Suprapubic skin (tissue), 4 donors: Measurements from ENCODE around the gene FAHD2B. TPM values are rescaled to one million over a fixed set of nuclear protein-coding genes. Genes with fewer than 3 reads are reported as not detected.
A peak's percentile ranks its signal among the peaks of the same experiment; 100 is the strongest.
"Not testable (repeated sequence)": the region's sequence is repeated elsewhere in the genome, so short reads cannot be mapped to it uniquely, and the experiment has no call there.

Experiments used
- DNase-seq, 2 donors: peaks; one replicate each; pipeline ENCODE4 v3.0.0-alpha.2; 2019; ENCODE audit warnings: low spot score in 2 of 2
- H3K27ac ChIP-seq: fragments of 200-600 bp; sonication (generic); one replicate; pipeline ENCODE4 v1.5.1; 2019
- H3K27me3 ChIP-seq: fragments of 200-600 bp; sonication (generic); one replicate; pipeline ENCODE4 v1.5.1; 2019
- H3K36me3 ChIP-seq: fragments of 200-600 bp; sonication (generic); one replicate; pipeline ENCODE4 v1.5.1; 2019
- H3K4me1 ChIP-seq: fragments of 200-600 bp; sonication (generic); one replicate; pipeline ENCODE4 v1.5.1; 2019
- H3K4me3 ChIP-seq: fragments of 200-600 bp; sonication (generic); one replicate; pipeline ENCODE4 v1.5.1; 2019; ENCODE audit warnings: mild to moderate bottlenecking
- H3K9me3 ChIP-seq: fragments of 200-600 bp; sonication (generic); one replicate; pipeline ENCODE4 v1.5.1; 2019
- WGBS: methylation state at CpG from one replicate; pipeline ENCODE4 v1.1.5; 2018; 5-methylcytosine and 5-hydroxymethylcytosine counted together
- total RNA-seq, 4 donors: library from RNA; depleted of rRNA; stranded (reverse); fragments of >200 nt; gene quantifications; one replicate each; pipeline ENCODE4 v1.1.0, GENCODE V29; 2016
- TF ChIP-seq, protein P1 (sequence below), 2 donors: fragments of 200-600 bp in 1 of 2; fragments of 450-650 bp in 1 of 2; sonication (generic) in 1 of 2; IDR thresholded peaks; one replicate each; pipeline ENCODE4 v1.5.1; 2016 to 2019; ENCODE audit warnings: antibody characterized with exemption in 2 of 2, mild to moderate bottlenecking in 1 of 2, moderate library complexity in 1 of 2

FAHD2B gene
- total RNA-seq: 10 to 100 TPM; 11.3 to 21.5 (median 16.7) TPM

DNA sequence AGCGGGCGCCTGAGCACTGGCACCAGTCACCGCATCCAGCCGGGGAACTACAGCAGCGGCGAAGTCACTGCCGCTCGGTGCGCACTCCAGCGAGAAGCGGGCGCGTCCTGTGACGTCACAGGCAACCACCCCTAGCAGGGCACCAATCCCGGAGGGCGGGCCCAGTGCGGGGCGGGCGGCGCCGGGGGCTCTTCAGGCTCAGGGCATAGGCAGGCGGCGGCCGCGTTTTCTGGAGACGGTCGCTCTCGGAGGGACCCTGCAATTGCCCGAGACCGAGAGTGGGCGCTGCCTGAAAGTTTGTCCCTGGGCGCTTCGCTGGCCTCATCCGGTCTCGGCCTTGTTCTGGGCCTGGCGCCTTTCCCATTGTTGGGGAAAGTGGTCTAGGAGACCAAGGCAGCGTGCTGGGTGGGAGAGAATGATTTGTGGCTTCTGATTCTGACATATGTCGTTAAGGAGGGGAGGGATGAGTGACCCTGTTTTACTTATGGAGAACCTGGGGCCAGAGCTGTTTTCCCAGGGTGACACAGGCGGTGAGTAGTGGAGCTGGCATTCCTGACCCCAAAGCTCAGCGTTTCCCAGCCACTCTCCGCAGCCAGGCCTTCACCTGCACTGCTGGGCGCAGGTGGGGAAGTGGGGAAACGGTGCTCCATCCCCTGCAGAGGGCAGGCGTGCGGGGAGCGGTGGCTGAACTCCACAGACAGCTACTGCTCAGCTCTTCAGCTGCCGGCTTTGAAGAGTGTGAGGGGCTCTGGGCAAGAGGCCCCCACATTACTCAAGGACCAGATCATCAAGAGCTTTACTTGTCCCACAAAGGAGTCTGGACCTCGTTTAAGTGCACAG, at the start of gene FAHD2B:
TSS of gene FAHD2B (minus strand) at position 111 of the 840 bp plus-strand sequence. CDS start 3,176 bp downstream, outside the sequence.
- H3K9me3 ChIP-seq, H3K36me3 ChIP-seq, H3K4me1 ChIP-seq, H3K27me3 ChIP-seq: not testable (repeated sequence)
- H3K4me3 ChIP-seq: peak within 1 kb of the TSS; percentile 50
- DNase-seq: peak; percentile 85 to 91
- WGBS: 12% methylated on average over 9 of the region's 48 CpGs
- peak within 1 kb of the TSS; percentile 24 for H3K27ac ChIP-seq

- H3K27me3 ChIP-seq, H3K4me1 ChIP-seq, H3K9me3 ChIP-seq, H3K27ac ChIP-seq, H3K4me3 ChIP-seq, DNase-seq: not testable (repeated sequence)
- H3K36me3 ChIP-seq: peaks cover 17% of the 10 kb centered on the region
- 64% methylated on average over 3 of the region's 3 CpGs for WGBS
Observed at GRCh38 chr2:97144016-97144415, 49.3 kb upstream of the FAHD2B start.

DNA sequence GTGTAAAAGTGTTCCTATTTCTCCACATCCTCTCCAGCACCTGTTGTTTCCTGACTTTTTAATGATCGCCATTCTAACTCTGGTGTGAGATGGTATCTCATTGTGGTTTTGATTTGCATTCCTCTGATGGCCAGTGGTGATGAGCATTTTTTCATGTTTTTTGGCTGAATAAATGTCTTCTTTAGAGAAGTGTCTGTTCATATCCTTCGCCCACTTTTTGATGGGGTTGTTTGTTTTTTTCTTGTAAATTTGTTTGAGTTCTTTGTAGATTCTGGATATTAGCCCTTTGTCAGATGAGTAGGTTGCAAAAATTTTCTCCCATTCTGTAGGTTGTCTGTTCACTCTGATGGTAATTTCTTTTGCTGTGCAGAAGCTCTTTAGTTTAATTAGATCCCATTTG, 34.4 kb upstream of the FAHD2B start:
- 93% methylated on average over 2 of the region's 2 CpGs for WGBS
- not testable (repeated sequence) for H3K4me3 ChIP-seq, H3K27me3 ChIP-seq, DNase-seq, H3K36me3 ChIP-seq, H3K4me1 ChIP-seq, H3K9me3 ChIP-seq, H3K27ac ChIP-seq

DNA sequence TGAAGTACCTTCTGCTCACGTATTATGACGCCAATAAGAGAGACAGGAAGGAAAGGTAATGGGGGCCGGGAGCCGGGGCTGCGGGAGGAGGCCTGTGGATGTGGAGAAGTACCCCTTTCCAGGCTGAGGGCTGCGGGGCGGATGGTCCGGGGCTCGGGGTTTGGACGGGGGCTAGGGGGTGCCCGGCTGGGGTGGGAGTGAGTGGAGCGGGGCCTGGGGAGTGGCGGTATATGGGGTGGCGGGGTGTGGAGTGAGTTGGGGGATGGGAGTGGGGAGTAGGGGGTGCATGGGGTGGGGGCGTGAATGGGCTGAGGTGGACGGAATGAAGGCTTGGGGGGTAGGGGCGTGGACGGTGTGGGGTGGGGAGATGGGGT, 19.2 kb upstream of the FAHD2B start:
- not testable (repeated sequence) for H3K27me3 ChIP-seq, DNase-seq, H3K36me3 ChIP-seq, H3K4me1 ChIP-seq, H3K9me3 ChIP-seq
- Histone ChIP-seq H3K4me3 (peak overlapping the region; percentile 72), H3K27ac (peak overlapping the region; percentile 92)
- WGBS: 0% methylated on average over 2 of the region's 18 CpGs

- Histone ChIP-seq H3K27ac (peak within 1 kb of the TSS; percentile 92), H3K4me3 (peak within 1 kb of the TSS; percentile 72)
- H3K27me3 ChIP-seq, H3K36me3 ChIP-seq, H3K4me1 ChIP-seq, H3K9me3 ChIP-seq: not testable (repeated sequence)
- TF ChIP-seq, protein P1, sequence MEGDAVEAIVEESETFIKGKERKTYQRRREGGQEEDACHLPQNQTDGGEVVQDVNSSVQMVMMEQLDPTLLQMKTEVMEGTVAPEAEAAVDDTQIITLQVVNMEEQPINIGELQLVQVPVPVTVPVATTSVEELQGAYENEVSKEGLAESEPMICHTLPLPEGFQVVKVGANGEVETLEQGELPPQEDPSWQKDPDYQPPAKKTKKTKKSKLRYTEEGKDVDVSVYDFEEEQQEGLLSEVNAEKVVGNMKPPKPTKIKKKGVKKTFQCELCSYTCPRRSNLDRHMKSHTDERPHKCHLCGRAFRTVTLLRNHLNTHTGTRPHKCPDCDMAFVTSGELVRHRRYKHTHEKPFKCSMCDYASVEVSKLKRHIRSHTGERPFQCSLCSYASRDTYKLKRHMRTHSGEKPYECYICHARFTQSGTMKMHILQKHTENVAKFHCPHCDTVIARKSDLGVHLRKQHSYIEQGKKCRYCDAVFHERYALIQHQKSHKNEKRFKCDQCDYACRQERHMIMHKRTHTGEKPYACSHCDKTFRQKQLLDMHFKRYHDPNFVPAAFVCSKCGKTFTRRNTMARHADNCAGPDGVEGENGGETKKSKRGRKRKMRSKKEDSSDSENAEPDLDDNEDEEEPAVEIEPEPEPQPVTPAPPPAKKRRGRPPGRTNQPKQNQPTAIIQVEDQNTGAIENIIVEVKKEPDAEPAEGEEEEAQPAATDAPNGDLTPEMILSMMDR (IDR thresholded peaks at IDR 0.05): peak in 1 of 2 donors; percentile 65
- peak; percentile 85 to 91 for DNase-seq
- WGBS: 0% methylated on average over 3 of the region's 74 CpGs
Observed at GRCh38 chr2:97113050-97113881, 18.6 kb upstream of the FAHD2B start, which contains the start of gene ANKRD36. Gene ANKRD36, plus strand, starts transcription at chr2:97113153. Its CDS starts 587 bp downstream, at chr2:97113740.

- WGBS: under 1% methylated on average over 8 of the region's 44 CpGs
- TF ChIP-seq, protein P1 (IDR thresholded peaks at IDR 0.05): peak; percentile 72 to 99
- H3K9me3 ChIP-seq, H3K27me3 ChIP-seq, H3K4me1 ChIP-seq, H3K36me3 ChIP-seq: not testable (repeated sequence)
- H3K4me3 ChIP-seq: peak overlapping the region; percentile 72
- DNase-seq: peak; percentile 75 to 81
- H3K27ac ChIP-seq: peak overlapping the region; percentile 92
Observed at GRCh38 chr2:97112320-97113049, 17.8 kb upstream of the FAHD2B start.

- H3K4me1 ChIP-seq, H3K27ac ChIP-seq, DNase-seq, H3K9me3 ChIP-seq, H3K36me3 ChIP-seq, H3K4me3 ChIP-seq, H3K27me3 ChIP-seq: not testable (repeated sequence)
- 87% methylated on average over 9 of the region's 9 CpGs for WGBS
Observed at GRCh38 chr2:97111246-97111645, 16.6 kb upstream of the FAHD2B start.

- not testable (repeated sequence) for H3K4me3 ChIP-seq, H3K36me3 ChIP-seq, H3K4me1 ChIP-seq, H3K9me3 ChIP-seq, H3K27ac ChIP-seq, DNase-seq, H3K27me3 ChIP-seq
- WGBS: 95% methylated on average over 2 of the region's 2 CpGs
Observed at GRCh38 chr2:97106878-97107277, 12.2 kb upstream of the FAHD2B start.

DNA sequence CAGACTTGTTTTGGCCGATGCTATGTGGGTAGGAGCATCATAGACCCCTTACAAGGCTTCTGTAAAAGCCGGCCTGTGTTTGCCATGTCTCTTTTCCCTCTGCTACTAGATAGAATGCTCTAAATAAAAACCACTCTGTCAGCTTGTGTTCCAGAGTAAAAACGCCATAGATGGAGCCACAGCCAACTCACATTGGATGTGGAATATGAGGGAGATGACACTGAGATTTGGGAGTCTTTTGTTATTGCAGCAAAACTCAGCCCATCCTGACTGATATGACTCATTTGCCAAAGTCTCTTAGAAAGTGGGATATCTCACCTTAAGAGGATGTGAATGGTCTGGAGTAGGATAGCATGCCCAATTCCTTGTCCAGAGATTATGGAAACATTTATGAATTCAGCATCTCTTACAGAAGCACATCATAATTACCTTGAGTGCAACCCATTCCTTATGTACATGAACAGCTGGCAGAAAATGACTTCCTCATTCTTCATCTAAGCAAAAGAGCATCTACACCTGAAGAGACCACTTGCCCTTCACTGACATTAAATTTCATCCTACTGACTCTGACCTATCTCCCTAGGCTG, 4.2 kb upstream of the FAHD2B start:
- H3K27me3 ChIP-seq, H3K9me3 ChIP-seq, H3K4me3 ChIP-seq, H3K36me3 ChIP-seq, H3K4me1 ChIP-seq, DNase-seq, H3K27ac ChIP-seq: not testable (repeated sequence)
- 94% methylated on average over 3 of the region's 3 CpGs for WGBS
